Liver (tissue), 9 donors: ENCODE results near the gene FAM13A. TPM values are rescaled to one million over a fixed set of nuclear protein-coding genes. Genes with fewer than 3 reads are reported as not detected.

ENCODE experiments used
- DNase-seq: peaks from one replicate; pipeline ENCODE4 v3.0.0-alpha.2; 2017; ENCODE audit warnings: low spot score
- H3K27ac ChIP-seq, 2 donors: one replicate each; pipeline ENCODE4 v1.7.0; 2013; ENCODE audit warnings: inconsistent platforms in 2 of 2, low read length in 2 of 2, control low read depth in 1 of 2, low read depth in 1 of 2, mild to moderate bottlenecking in 1 of 2
- H3K27me3 ChIP-seq, 4 donors: one replicate each; pipeline versions ENCODE4 v1.6.1 to v1.7.0; 2013; ENCODE audit warnings: low read length in 3 of 4, inconsistent platforms in 1 of 4, mild to moderate bottlenecking in 1 of 4, moderate library complexity in 1 of 4; ENCODE audit not compliant: control insufficient read depth in 4 of 4, insufficient read depth in 4 of 4
- H3K36me3 ChIP-seq, 4 donors: one replicate each; pipeline versions ENCODE4 v1.6.1 to v1.7.0; 2013; ENCODE audit warnings: low read length in 3 of 4, mild to moderate bottlenecking in 3 of 4, low read depth in 1 of 4, moderate library complexity in 1 of 4; ENCODE audit not compliant: control insufficient read depth in 4 of 4, insufficient read depth in 3 of 4
- H3K4me1 ChIP-seq, 4 donors: one replicate each; pipeline versions ENCODE4 v1.6.1 to v1.7.0; 2013; ENCODE audit warnings: low read length in 3 of 4, mild to moderate bottlenecking in 3 of 4, moderate library complexity in 1 of 4; ENCODE audit not compliant: control insufficient read depth in 4 of 4, insufficient read depth in 4 of 4
- H3K4me3 ChIP-seq, 3 donors: one replicate each; pipeline versions ENCODE4 v1.6.1 to v1.7.0; 2013; ENCODE audit warnings: low read length in 3 of 3, control low read depth in 1 of 3, low read depth in 1 of 3, mild to moderate bottlenecking in 1 of 3
- H3K9ac ChIP-seq, 2 donors: one replicate each; pipeline ENCODE4 v1.7.0; 2013; ENCODE audit warnings: low read length in 2 of 2, mild to moderate bottlenecking in 2 of 2, moderate library complexity in 2 of 2, control low read depth in 1 of 2, low read depth in 1 of 2
- H3K9me3 ChIP-seq, 4 donors: one replicate each; pipeline versions ENCODE4 v1.6.1 to v1.7.0; 2013; ENCODE audit warnings: low read length in 3 of 4; ENCODE audit not compliant: control insufficient read depth in 4 of 4
- ATF3 ChIP-seq: IDR thresholded peaks from 2 replicates; pipeline ENCODE4 v1.6.1; 2016; ENCODE audit warnings: antibody characterized with exemption
- CTCF ChIP-seq: fragments of 150-350 bp; IDR thresholded peaks from 2 replicates; pipeline ENCODE4 v1.5.1; 2017; ENCODE audit warnings: improper control_type of control experiment, low read depth, low read length; ENCODE audit not compliant: missing input control
- EGR1 ChIP-seq, 2 donors: IDR thresholded peaks; 2 replicates each; pipeline ENCODE4 v1.6.1; 2016 to 2018; ENCODE audit warnings: antibody characterized with exemption in 2 of 2, low read depth in 2 of 2
- FOXA1 ChIP-seq: IDR thresholded peaks from 2 replicates; pipeline ENCODE4 v1.6.1; 2016; ENCODE audit warnings: antibody characterized with exemption
- FOXA2 ChIP-seq: IDR thresholded peaks from 2 replicates; pipeline ENCODE4 v1.6.1; 2016; ENCODE audit warnings: antibody characterized with exemption
- GABPA ChIP-seq, 2 donors: IDR thresholded peaks in 1 of 2; conservative IDR thresholded peaks in 1 of 2; 2 replicates each; pipeline ENCODE4 v1.6.1; 2016; ENCODE audit warnings: antibody characterized with exemption in 2 of 2, mild to moderate bottlenecking in 1 of 2, moderate library complexity in 1 of 2
- HNF4A ChIP-seq, 2 donors: conservative IDR thresholded peaks; 2 replicates each; pipeline ENCODE4 v1.6.1; 2016; ENCODE audit warnings: antibody characterized with exemption in 2 of 2, mild to moderate bottlenecking in 2 of 2
- HNF4G ChIP-seq: IDR thresholded peaks from 2 replicates; pipeline ENCODE4 v1.6.1; 2016; ENCODE audit warnings: antibody characterized with exemption
- JUND ChIP-seq, 2 donors: IDR thresholded peaks; 2 replicates each; pipeline ENCODE4 v1.6.1; 2016; ENCODE audit warnings: antibody characterized with exemption in 2 of 2
- NR2F2 ChIP-seq: IDR thresholded peaks from 2 replicates; pipeline ENCODE4 v1.6.1; 2016; ENCODE audit warnings: antibody characterized with exemption
- RAD21 ChIP-seq, 2 donors: IDR thresholded peaks; 2 replicates each; pipeline ENCODE4 v1.6.1; 2016; ENCODE audit warnings: antibody characterized with exemption in 2 of 2, mild to moderate bottlenecking in 2 of 2
- REST ChIP-seq: IDR thresholded peaks from 2 replicates; pipeline ENCODE4 v1.6.1; 2016; ENCODE audit warnings: antibody characterized with exemption, mild to moderate bottlenecking
- RXRA ChIP-seq, 2 donors: IDR thresholded peaks; 2 replicates each; pipeline ENCODE4 v1.6.1; 2017 to 2018; ENCODE audit warnings: antibody characterized with exemption in 2 of 2, mild to moderate bottlenecking in 1 of 2
- SP1 ChIP-seq: IDR thresholded peaks from 2 replicates; pipeline ENCODE4 v1.6.1; 2018; ENCODE audit warnings: antibody characterized with exemption, mild to moderate bottlenecking
- TAF1 ChIP-seq: conservative IDR thresholded peaks from 2 replicates; pipeline ENCODE4 v1.6.1; 2016; ENCODE audit warnings: antibody characterized with exemption, mild to moderate bottlenecking
- YY1 ChIP-seq: IDR thresholded peaks from 2 replicates; pipeline ENCODE4 v1.6.1; 2016; ENCODE audit warnings: antibody characterized with exemption, mild to moderate bottlenecking
- WGBS: extraction: QIAGEN DNeasy Blood & Tissue Kit; methylation state at CpG from one replicate; pipeline ENCODE4 v1.1.7; 2013; 5-methylcytosine and 5-hydroxymethylcytosine counted together
- polyA plus RNA-seq, 2 donors: library from polyadenylated mRNA; stranded (reverse) in 1 of 2; unstranded in 1 of 2; fragments of 200-250 nt in 1 of 2; fragments of >200 nt in 1 of 2; fragmentation: Nextera tagmentation in 1 of 2; extraction: Ambion mirVana in 1 of 2; gene quantifications; one replicate each; pipeline versions ENCODE4 v1.2.1 to v1.2.3, GENCODE V29; 2013 to 2015
- total RNA-seq, 2 donors: library from RNA; depleted of rRNA; stranded (reverse); fragments of >200 nt; gene quantifications; one replicate each; pipeline ENCODE4 v1.2.3, GENCODE V29; 2014
- TF ChIP-seq, protein P1 (sequence below): IDR thresholded peaks from 2 replicates; pipeline ENCODE4 v1.6.1; 2016; ENCODE audit warnings: antibody characterized with exemption
- donor health status: healthy.
- donor health status: healthy.
- donor health status: healthy.
- donor health status: healthy.
- donor health status: healthy.

FAM13A gene
- total and polyA plus RNA-seq, 4 donors, result 14.9 to 52.9 (median 27.6) TPM

DNA sequence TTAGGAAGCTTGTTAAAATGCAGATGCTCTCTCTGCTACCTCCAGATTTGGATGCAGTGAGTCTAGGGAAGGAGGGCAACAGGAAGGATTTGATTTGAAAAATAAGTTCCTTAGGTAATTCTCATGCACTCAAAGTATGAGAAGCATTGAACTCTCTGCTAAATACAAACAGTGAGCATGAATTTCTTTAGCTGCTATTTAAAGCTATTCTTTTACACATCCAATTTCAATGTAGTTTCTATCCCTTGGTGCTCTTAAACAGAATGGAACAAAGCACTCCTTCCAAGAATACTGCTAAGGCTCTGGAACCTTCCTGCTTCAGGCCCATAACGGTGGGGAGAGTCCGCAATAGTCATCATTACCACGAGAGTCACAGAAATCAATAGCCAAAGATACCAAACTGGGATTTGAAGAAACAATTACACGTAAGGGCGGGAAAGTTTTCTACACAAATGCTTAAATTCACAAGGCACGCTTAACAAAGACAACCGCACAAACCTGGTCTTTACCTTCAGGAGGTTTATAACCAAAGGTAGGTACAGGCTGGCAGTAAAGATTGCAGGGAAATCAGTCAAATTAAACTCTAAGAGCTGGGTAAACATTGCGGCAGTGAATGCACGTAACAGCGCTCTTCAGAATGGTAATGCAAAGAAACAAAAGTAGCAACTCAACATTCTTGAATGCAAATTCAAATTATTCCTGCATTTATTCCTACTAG, 236.1 kb downstream of the FAM13A start:
- WGBS, result 50% methylated on average over 10 of the region's 10 CpGs
- Histone ChIP-seq H3K36me3 (no peaks in the 10 kb centered on the region), H3K9ac (peak overlapping the region; percentile 44 to 71), H3K4me1 (peaks cover 0 to 31% (median 17%) of the 10 kb centered on the region in 4 donors), H3K9me3 (no peaks in the 10 kb centered on the region), H3K4me3 (peak overlapping the region in 2 of 3 donors; percentile 18 to 37), H3K27me3 (no peaks in the 10 kb centered on the region), H3K27ac (no peak overlapping the region)
- no peak for DNase-seq
- TF ChIP-seq, protein P1, sequence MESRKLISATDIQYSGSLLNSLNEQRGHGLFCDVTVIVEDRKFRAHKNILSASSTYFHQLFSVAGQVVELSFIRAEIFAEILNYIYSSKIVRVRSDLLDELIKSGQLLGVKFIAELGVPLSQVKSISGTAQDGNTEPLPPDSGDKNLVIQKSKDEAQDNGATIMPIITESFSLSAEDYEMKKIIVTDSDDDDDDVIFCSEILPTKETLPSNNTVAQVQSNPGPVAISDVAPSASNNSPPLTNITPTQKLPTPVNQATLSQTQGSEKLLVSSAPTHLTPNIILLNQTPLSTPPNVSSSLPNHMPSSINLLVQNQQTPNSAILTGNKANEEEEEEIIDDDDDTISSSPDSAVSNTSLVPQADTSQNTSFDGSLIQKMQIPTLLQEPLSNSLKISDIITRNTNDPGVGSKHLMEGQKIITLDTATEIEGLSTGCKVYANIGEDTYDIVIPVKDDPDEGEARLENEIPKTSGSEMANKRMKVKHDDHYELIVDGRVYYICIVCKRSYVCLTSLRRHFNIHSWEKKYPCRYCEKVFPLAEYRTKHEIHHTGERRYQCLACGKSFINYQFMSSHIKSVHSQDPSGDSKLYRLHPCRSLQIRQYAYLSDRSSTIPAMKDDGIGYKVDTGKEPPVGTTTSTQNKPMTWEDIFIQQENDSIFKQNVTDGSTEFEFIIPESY, result no peak
- TF ChIP-seq FOXA2, result no peak
- no peak for TF ChIP-seq RAD21 (IDR thresholded peaks at IDR 0.05)
- no peak for TF ChIP-seq CTCF
- TF ChIP-seq EGR1 (IDR thresholded peaks at IDR 0.05; ENCODE audit: low read depth in 2 of 2), result no peak
- no peak for TF ChIP-seq NR2F2
- TF ChIP-seq TAF1, result no peak
- TF ChIP-seq HNF4G, result no peak
- TF ChIP-seq ATF3, result no peak
- no peak for TF ChIP-seq FOXA1

GRCh38 chr4:88819818-88820697, 236.9 kb downstream of the FAM13A start:
- no peak overlapping the region for H3K27ac ChIP-seq
- H3K4me3 ChIP-seq, result peak overlapping the region in 1 of 3 donors; percentile 37
- no peaks in the 10 kb centered on the region for H3K27me3 ChIP-seq
- H3K9ac ChIP-seq, result peak overlapping the region in 1 of 2 donors; percentile 71
- no peaks in the 10 kb centered on the region for H3K36me3 ChIP-seq
- 63% methylated on average over 5 of the region's 5 CpGs for WGBS
- H3K4me1 ChIP-seq, result peaks cover 0 to 31% (median 17%) of the 10 kb centered on the region in 4 donors
- no peaks in the 10 kb centered on the region for H3K9me3 ChIP-seq
- no peak for DNase-seq
- TF ChIP-seq JUND (IDR thresholded peaks at IDR 0.05), result no peak
- no peak for TF ChIP-seq GABPA (IDR thresholded peaks at IDR 0.05 in 1 of 2, conservative IDR thresholded peaks at IDR 0.05 in 1 of 2)
- TF ChIP-seq FOXA1, result no peak
- TF ChIP-seq REST, result no peak
- no peak for TF ChIP-seq HNF4A (conservative IDR thresholded peaks at IDR 0.05)
- no peak for TF ChIP-seq HNF4G
- no peak for TF ChIP-seq EGR1 (IDR thresholded peaks at IDR 0.05; ENCODE audit: low read depth in 2 of 2)
- no peak for TF ChIP-seq RAD21 (IDR thresholded peaks at IDR 0.05)
- no peak for TF ChIP-seq RXRA (IDR thresholded peaks at IDR 0.05)
- no peak for TF ChIP-seq TAF1
- no peak for TF ChIP-seq YY1
- TF ChIP-seq FOXA2, result no peak
- TF ChIP-seq CTCF, result no peak
- no peak for TF ChIP-seq SP1
- TF ChIP-seq, protein P1, result no peak
